CD14-positive monocyte (primary cell): ENCODE results near the gene LRCH1. TPM values are rescaled to one million over a fixed set of nuclear protein-coding genes. Genes with fewer than 3 reads are reported as not detected.

Experiments used
- DNase-seq, 3 donors: peaks; one replicate each; pipeline ENCODE4 v3.0.0-alpha.2; 2011 to 2022
- H2AFZ ChIP-seq: 2 replicates; pipeline ENCODE4 v1.6.0; 2012; ENCODE audit warnings: mild to moderate bottlenecking, low read depth, low read length, inconsistent platforms; ENCODE audit not compliant: insufficient read depth, poor library complexity, severe bottlenecking
- H3K27ac ChIP-seq, 2 donors: 1 replicate in 1 of 2; 2 replicates in 1 of 2; pipeline ENCODE4 v1.5.1; 2012 to 2013; ENCODE audit warnings: low read length in 2 of 2, control low read depth in 1 of 2, inconsistent platforms in 1 of 2, low read depth in 1 of 2, mild to moderate bottlenecking in 1 of 2
- H3K27me3 ChIP-seq, 2 donors: one replicate each; pipeline versions ENCODE4 v1.6.0 to v1.6.1; 2011 to 2013; ENCODE audit warnings: low read length in 2 of 2; ENCODE audit not compliant: control insufficient read depth in 2 of 2, insufficient read depth in 2 of 2
- H3K36me3 ChIP-seq, 2 donors: replicated peaks in 1 of 2; 1 replicate in 1 of 2; 2 replicates in 1 of 2; pipeline versions ENCODE4 v1.5.1 to v1.6.1; 2012 to 2013; ENCODE audit warnings: low read length in 2 of 2, control low read depth in 1 of 2, inconsistent platforms in 1 of 2, mild to moderate bottlenecking in 1 of 2; ENCODE audit not compliant: insufficient read depth in 2 of 2, control insufficient read depth in 1 of 2
- H3K4me1 ChIP-seq, 2 donors: 1 replicate in 1 of 2; 2 replicates in 1 of 2; pipeline versions ENCODE4 v1.5.1 to v1.6.1; 2012 to 2013; ENCODE audit warnings: low read length in 2 of 2, control low read depth in 1 of 2, inconsistent platforms in 1 of 2, mild to moderate bottlenecking in 1 of 2, moderate library complexity in 1 of 2; ENCODE audit not compliant: insufficient read depth in 2 of 2, control insufficient read depth in 1 of 2
- H3K4me2 ChIP-seq: replicated peaks from 2 replicates; pipeline ENCODE3; 2012; ENCODE audit warnings: low read length, moderate library complexity, mild to moderate bottlenecking; ENCODE audit not compliant: poor library complexity, severe bottlenecking; ENCODE audit errors: extremely low read depth
- H3K4me3 ChIP-seq, 3 experiments: fragments of 200-600 bp in 1 of 3; sonication (generic) in 1 of 3; replicated peaks in 1 of 3; 1 replicate in 2 of 3; 2 replicates in 1 of 3; pipeline ENCODE4 v1.5.1; 2011 to 2013; ENCODE audit warnings: low read length in 3 of 3, mild to moderate bottlenecking in 3 of 3, control low read depth in 2 of 3, low read depth in 2 of 3, inconsistent platforms in 1 of 3, moderate library complexity in 1 of 3
- H3K79me2 ChIP-seq: 2 replicates; pipeline ENCODE4 v1.6.0; 2012; ENCODE audit warnings: mild to moderate bottlenecking, control low read depth, inconsistent platforms, low read length, moderate library complexity; ENCODE audit not compliant: insufficient read depth
- H3K9ac ChIP-seq: 2 replicates; pipeline ENCODE4 v1.6.0; 2017; ENCODE audit warnings: low read length, mild to moderate bottlenecking; ENCODE audit not compliant: insufficient read depth, poor library complexity, severe bottlenecking
- H3K9me3 ChIP-seq, 2 donors: replicated peaks in 1 of 2; 1 replicate in 1 of 2; 2 replicates in 1 of 2; pipeline versions ENCODE4 v1.5.1 to v1.6.1; 2012 to 2013; ENCODE audit warnings: low read length in 2 of 2, control low read depth in 1 of 2; ENCODE audit not compliant: control insufficient read depth in 1 of 2, insufficient read depth in 1 of 2
- H4K20me1 ChIP-seq: 2 replicates; pipeline ENCODE4 v1.6.0; 2012; ENCODE audit warnings: mild to moderate bottlenecking, low read length, control low read depth, moderate library complexity; ENCODE audit not compliant: insufficient read depth
- H3K27ac Mint-ChIP-seq, 7 donors: one replicate each; pipeline ENCODE4 v1.8.0; 2020; ENCODE audit warnings: mild to moderate bottlenecking in 7 of 7, mixed read lengths in 7 of 7, moderate library complexity in 6 of 7, inconsistent platforms in 2 of 7
- H3K27me3 Mint-ChIP-seq, 3 donors: one replicate each; pipeline ENCODE4 v1.8.0; 2021 to 2022; ENCODE audit warnings: low read depth in 3 of 3, mild to moderate bottlenecking in 3 of 3, mixed read lengths in 3 of 3, moderate library complexity in 3 of 3, inconsistent platforms in 1 of 3
- H3K36me3 Mint-ChIP-seq, 2 donors: one replicate each; pipeline ENCODE4 v1.8.0; 2020; ENCODE audit warnings: mixed read lengths in 2 of 2, inconsistent platforms in 1 of 2, mild to moderate bottlenecking in 1 of 2
- H3K4me1 Mint-ChIP-seq: one replicate; pipeline ENCODE4 v1.8.0; 2020; ENCODE audit warnings: mild to moderate bottlenecking, mixed read lengths
- H3K4me3 Mint-ChIP-seq, 2 donors: one replicate each; pipeline ENCODE4 v1.8.0; 2020; ENCODE audit warnings: mild to moderate bottlenecking in 2 of 2, mixed read lengths in 2 of 2, moderate library complexity in 1 of 2
- H3K9me3 Mint-ChIP-seq, 7 donors: one replicate each; pipeline ENCODE4 v1.8.0; 2020 to 2022; ENCODE audit warnings: mixed read lengths in 7 of 7, mild to moderate bottlenecking in 6 of 7, moderate library complexity in 6 of 7, inconsistent platforms in 2 of 7
- CTCF ChIP-seq: fragments of 200-600 bp; IDR thresholded peaks from one replicate; pipeline ENCODE4 v1.8.0; 2022; ENCODE audit warnings: antibody characterized with exemption, mild to moderate bottlenecking
- WGBS: methylation state at CpG from one replicate; pipeline ENCODE4 v1.1.5; 2013; ENCODE audit warnings: missing lambda C conversion rate; ENCODE audit not compliant: insufficient coverage; 5-methylcytosine and 5-hydroxymethylcytosine counted together
- intact Hi-C, 2 donors: fragments of 100-400 bp; cut with micrococcal nuclease; formaldehyde crosslinking; loops; one replicate each; pipeline versions ENCODE4 v1.15.0 to v1.15.1; 2023
- polyA plus RNA-seq, 3 donors: library from polyadenylated mRNA; depleted of rRNA in 1 of 3; unstranded in 2 of 3; stranded (reverse) in 1 of 3; fragments of 300-500 nt in 2 of 3; fragments of >200 nt in 1 of 3; fragmentation: Illumina TruSeq in 2 of 3; gene quantifications; 1 replicate in 2 of 3; 2 replicates in 1 of 3; pipeline ENCODE4 v1.2.3, GENCODE V29; 2012 to 2021

LRCH1 gene
- polyA plus RNA-seq, 3 donors = 0.88 to 7.1 (median 2.1) TPM

- DNase-seq = no peak
- H3K27me3 ChIP-seq = no peaks in the 10 kb centered on the region
- no peaks in the 10 kb centered on the region for H4K20me1 ChIP-seq
- Mint-ChIP-seq H3K36me3 (peaks cover 60 to 71% of the 10 kb centered on the region in 2 donors), H3K4me1 (peaks cover 3% of the 10 kb centered on the region), H3K27me3 (peaks cover 0 to 1% (median 0%) of the 10 kb centered on the region in 3 donors), H3K9me3 (peaks cover 0 to 6% (median 1%) of the 10 kb centered on the region in 7 donors), H3K4me3 (no peak overlapping the region), H3K27ac (no peak overlapping the region)
- TF ChIP-seq CTCF = no peak
- no peak overlapping the region for H2AFZ ChIP-seq
- intact Hi-C loops = no loop called here
- H3K79me2 ChIP-seq = no peaks in the 10 kb centered on the region
- no peak overlapping the region for H3K9ac ChIP-seq
- no peak overlapping the region for H3K4me2 ChIP-seq
- H3K4me1 ChIP-seq = peaks cover 0 to 3% of the 10 kb centered on the region in 2 donors
- peaks cover 6 to 54% of the 10 kb centered on the region in 2 donors for H3K36me3 ChIP-seq
- H3K4me3 ChIP-seq = no peak overlapping the region
- WGBS = no CpG with 5 or more reads among the region's 2 CpGs
- H3K27ac ChIP-seq = no peak overlapping the region
- H3K9me3 ChIP-seq = no peaks in the 10 kb centered on the region
Measured at GRCh38 chr13:46743191-46743590, 190.2 kb downstream of the LRCH1 start.

- Histone ChIP-seq H3K9me3 (no peaks in the 10 kb centered on the region), H3K4me3 (no peak overlapping the region), H3K4me2 (no peak overlapping the region), H3K4me1 (peaks cover 8 to 12% of the 10 kb centered on the region in 2 donors), H3K9ac (no peak overlapping the region), H2AFZ (no peak overlapping the region), H3K79me2 (no peaks in the 10 kb centered on the region), H3K36me3 (peaks cover 6 to 48% of the 10 kb centered on the region in 2 donors), H3K27me3 (peaks cover 0 to 4% of the 10 kb centered on the region in 2 donors), H3K27ac (no peak overlapping the region), H4K20me1 (no peaks in the 10 kb centered on the region)
- intact Hi-C loops = no loop called here
- Mint-ChIP-seq H3K36me3 (peaks cover 67 to 77% of the 10 kb centered on the region in 2 donors), H3K9me3 (peaks cover 0 to 10% (median 1%) of the 10 kb centered on the region in 7 donors), H3K27me3 (peaks cover under 1 to 2% (median 2%) of the 10 kb centered on the region in 3 donors), H3K27ac (peak overlapping the region in 1 of 7 donors; percentile 7), H3K4me1 (peaks cover 15% of the 10 kb centered on the region), H3K4me3 (no peak overlapping the region)
- WGBS = 100% methylated on average over 4 of the region's 4 CpGs
- no peak for DNase-seq
- TF ChIP-seq CTCF = no peak
Measured at GRCh38 chr13:46745062-46745461, 192.1 kb downstream of the LRCH1 start.
